Calu3 (cell line): Measurements from ENCODE around the gene PTGFRN. TPM values are rescaled to one million over a fixed set of nuclear protein-coding genes. Genes with fewer than 3 reads are reported as not detected.

Source experiments
- BruUV-seq: library from RNA; stranded (reverse); fragments of 400-500 nt; replicated peaks from 2 replicates; lab custom pipeline; 2021; lab: Mats Ljungman, UMichigan
- CTCF ChIA-PET: fragments of 300-600 bp; sonication (Branson Sonifier 250); formaldehyde crosslinking; loops from one replicate; lab custom pipeline; 2022; ENCODE audit warnings: antibody characterized with exemption; lab: Charles Lee
- DNase-seq: peaks from one replicate; pipeline ENCODE4 v3.0.0; 2022
- H3K27ac Mint-ChIP-seq: one replicate; pipeline ENCODE4 v1.8.0; 2022; ENCODE audit warnings: mixed read lengths; ENCODE audit not compliant: unreplicated experiment
- H3K27me3 Mint-ChIP-seq: one replicate; pipeline ENCODE4 v1.8.0; 2022; ENCODE audit warnings: mixed read lengths; ENCODE audit not compliant: unreplicated experiment
- H3K36me3 Mint-ChIP-seq: one replicate; pipeline ENCODE4 v1.8.0; 2022; ENCODE audit warnings: mild to moderate bottlenecking, moderate library complexity, mixed read lengths; ENCODE audit not compliant: insufficient read depth, unreplicated experiment
- H3K4me1 Mint-ChIP-seq: one replicate; pipeline ENCODE4 v1.8.0; 2022; ENCODE audit warnings: mild to moderate bottlenecking, low read depth, mixed read lengths; ENCODE audit not compliant: unreplicated experiment
- H3K4me3 Mint-ChIP-seq: one replicate; pipeline ENCODE4 v1.8.0; 2022; ENCODE audit warnings: mild to moderate bottlenecking, low read depth, moderate library complexity, mixed read lengths; ENCODE audit not compliant: unreplicated experiment
- H3K9me3 Mint-ChIP-seq: one replicate; pipeline ENCODE4 v1.8.0; 2022; ENCODE audit warnings: low read depth, mixed read lengths; ENCODE audit not compliant: unreplicated experiment
- CTCF ChIP-seq: fragments of 200-600 bp; IDR thresholded peaks from one replicate; pipeline ENCODE4 v1.8.0; 2022; ENCODE audit warnings: antibody characterized with exemption; ENCODE audit not compliant: unreplicated experiment
- intact Hi-C: fragments of 100-400 bp; cut with micrococcal nuclease; formaldehyde crosslinking; loops from one replicate; pipeline ENCODE4 v1.10.0; 2022; ENCODE audit not compliant: unreplicated experiment
- total RNA-seq: library from RNA; stranded (reverse); gene quantifications from 2 replicates; pipeline ENCODE4 v1.2.3, GENCODE V29; 2022

Gene PTGFRN
- total RNA-seq, 1 experiment from 2014 or later, result 44.6 TPM

GRCh38 chr1:116902027-116902426 lies 7.7 kb upstream of the PTGFRN start:
- H3K4me3 Mint-ChIP-seq, result no peak overlapping the region
- H3K36me3 Mint-ChIP-seq, result no peaks in the 10 kb centered on the region
- CTCF ChIA-PET, result no interaction called here
- intact Hi-C loops, result loop anchor here (10.0 kb wide), 1 partner anchor 47 kb away; no protein-coding TSS in a partner anchor
- H3K4me1 Mint-ChIP-seq, result no peaks in the 10 kb centered on the region
- no TSS peak for BruUV-seq
- no peak for TF ChIP-seq CTCF
- H3K27ac Mint-ChIP-seq, result no peak overlapping the region
- H3K27me3 Mint-ChIP-seq, result peaks cover 26% of the 10 kb centered on the region
- DNase-seq, result no peak
- no peaks in the 10 kb centered on the region for H3K9me3 Mint-ChIP-seq

DNA sequence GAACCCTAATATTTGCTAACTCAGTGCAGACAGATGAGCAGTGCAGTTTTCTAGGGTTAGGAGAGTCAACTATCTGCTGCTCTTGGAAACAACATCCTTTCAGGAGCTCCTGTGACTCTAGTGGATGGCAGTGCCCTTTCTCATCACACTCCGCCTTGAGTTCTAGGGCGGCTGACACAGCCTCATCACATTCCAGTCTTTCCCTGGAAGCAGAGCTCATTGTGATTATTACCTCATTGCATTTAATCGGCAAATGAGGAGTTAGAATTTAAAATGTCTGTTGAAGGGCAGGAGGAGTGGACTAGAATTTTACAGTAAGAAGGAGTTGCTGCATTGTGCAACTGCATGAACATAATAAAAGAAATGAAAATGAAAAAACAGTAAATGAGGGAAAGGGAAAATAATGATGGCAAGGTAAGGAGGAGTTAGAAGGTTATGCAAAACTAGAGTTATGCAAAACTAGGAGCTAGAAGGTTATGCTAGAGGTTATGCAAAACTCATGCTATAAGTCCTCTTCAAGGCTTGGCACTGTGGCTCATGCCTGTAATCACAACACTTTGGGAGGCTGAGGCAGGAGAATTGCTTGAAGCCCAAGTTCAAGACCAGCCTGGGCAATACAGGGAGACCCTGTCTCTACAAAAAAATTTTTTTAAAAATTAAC lies 6.9 kb upstream of the PTGFRN start:
- no peak overlapping the region for H3K4me3 Mint-ChIP-seq
- TF ChIP-seq CTCF, result no peak
- DNase-seq, result no peak
- CTCF ChIA-PET, result no interaction called here
- peaks cover 26% of the 10 kb centered on the region for H3K27me3 Mint-ChIP-seq
- no peaks in the 10 kb centered on the region for H3K36me3 Mint-ChIP-seq
- H3K27ac Mint-ChIP-seq, result no peak overlapping the region
- intact Hi-C loops, result loop anchor here (10.0 kb wide), 1 partner anchor 48 kb away; no protein-coding TSS in a partner anchor
- no peaks in the 10 kb centered on the region for H3K4me1 Mint-ChIP-seq
- H3K9me3 Mint-ChIP-seq, result no peaks in the 10 kb centered on the region
- no TSS peak for BruUV-seq

DNA sequence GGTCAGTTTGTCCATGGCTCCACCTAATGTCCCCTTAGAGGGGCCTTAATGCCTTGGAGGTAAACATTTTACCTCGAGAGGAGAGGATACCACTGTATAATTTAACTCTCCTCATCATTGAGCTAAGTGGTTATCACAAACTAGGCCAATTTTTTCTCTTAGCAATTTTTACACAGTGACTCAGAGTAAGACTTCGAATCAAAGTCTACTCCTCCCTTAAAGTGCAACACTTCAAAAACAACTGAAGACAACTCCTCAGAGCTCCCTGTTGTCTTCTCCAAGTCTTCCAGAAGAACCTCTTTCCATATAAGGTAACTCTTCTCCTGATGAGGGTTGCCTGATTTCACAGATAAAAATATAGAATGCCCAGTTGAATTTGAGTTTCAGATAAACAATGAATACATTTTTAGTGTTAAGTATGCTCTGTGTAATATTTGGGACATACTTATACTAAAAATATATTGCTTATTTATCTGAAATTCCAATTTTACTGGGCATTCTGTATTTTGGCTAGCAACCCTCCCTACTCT lies 4.9 kb upstream of the PTGFRN start:
- H3K9me3 Mint-ChIP-seq, result no peaks in the 10 kb centered on the region
- no peak overlapping the region for H3K4me3 Mint-ChIP-seq
- no peak overlapping the region for H3K27ac Mint-ChIP-seq
- H3K4me1 Mint-ChIP-seq, result no peaks in the 10 kb centered on the region
- CTCF ChIA-PET, result no interaction called here
- no peaks in the 10 kb centered on the region for H3K36me3 Mint-ChIP-seq
- BruUV-seq, result no TSS peak
- intact Hi-C loops, result loop anchor here (10.0 kb wide), 1 partner anchor 50 kb away; no protein-coding TSS in a partner anchor
- peaks cover 26% of the 10 kb centered on the region for H3K27me3 Mint-ChIP-seq
- no peak for DNase-seq
- TF ChIP-seq CTCF, result no peak

- CTCF ChIA-PET, result no interaction called here
- H3K27me3 Mint-ChIP-seq, result peaks cover 17% of the 10 kb centered on the region
- intact Hi-C loops, result loop anchor here (10.0 kb wide), 1 partner anchor 52 kb away; no protein-coding TSS in a partner anchor
- H3K27ac Mint-ChIP-seq, result no peak overlapping the region
- no peak for DNase-seq
- H3K36me3 Mint-ChIP-seq, result no peaks in the 10 kb centered on the region
- TF ChIP-seq CTCF, result no peak
- no TSS peak for BruUV-seq
- H3K4me1 Mint-ChIP-seq, result no peaks in the 10 kb centered on the region
- H3K9me3 Mint-ChIP-seq, result no peaks in the 10 kb centered on the region
- no peak overlapping the region for H3K4me3 Mint-ChIP-seq
These were observed 2.9 kb upstream of the PTGFRN start for GRCh38 chr1:116906812-116907211.
